ENCODE data around the gene HDAC4.

HDAC4 gene

DNA sequence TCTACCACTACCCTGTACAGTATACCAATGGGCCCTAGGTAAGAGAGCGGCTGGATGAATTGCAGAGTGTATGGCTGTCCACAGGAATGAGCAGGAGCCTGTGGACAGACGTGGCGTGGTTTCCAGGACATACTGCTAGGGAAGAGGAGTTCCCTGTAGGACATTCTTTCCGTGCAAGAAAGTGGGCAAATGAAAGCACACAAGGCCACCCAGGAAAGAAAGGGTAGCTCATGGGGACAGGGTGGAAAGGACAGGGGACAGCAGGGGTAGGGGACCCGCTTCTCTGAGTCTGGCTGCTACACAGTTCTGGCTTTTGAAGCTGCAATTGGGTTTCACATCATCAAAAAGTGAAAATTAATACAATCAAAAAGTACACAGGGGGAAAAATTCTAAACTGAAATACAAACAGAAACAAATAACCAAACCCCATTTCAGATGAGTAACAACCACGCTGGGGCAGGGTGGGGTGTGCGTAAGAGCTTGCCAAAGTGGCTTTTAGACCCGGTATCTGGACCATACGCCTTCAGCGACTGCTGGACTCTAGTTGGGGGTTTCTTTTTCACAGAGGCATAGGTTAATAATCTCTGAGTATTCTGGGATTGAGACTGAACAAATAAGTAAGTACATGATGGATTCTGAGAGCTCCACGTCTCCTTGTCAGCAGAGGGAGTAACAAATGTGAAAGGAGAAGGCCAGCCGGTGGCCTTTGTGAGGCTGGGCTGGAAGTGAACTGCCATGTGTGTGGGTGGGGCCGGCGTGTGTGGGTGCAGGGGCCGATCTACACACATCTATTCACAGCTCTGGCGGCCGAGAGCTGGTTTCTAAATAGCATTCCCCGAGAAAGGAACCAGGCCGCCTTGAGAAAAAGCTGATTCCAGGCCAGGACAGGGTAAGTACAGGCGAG lies 84.0 kb downstream of the HDAC4 start:
- intact Hi-C loops (cut with DNase I): no loop called here
- DNase-seq: peak in 6 of 10 donors; percentile 44 to 93 (median 71)

DNA sequence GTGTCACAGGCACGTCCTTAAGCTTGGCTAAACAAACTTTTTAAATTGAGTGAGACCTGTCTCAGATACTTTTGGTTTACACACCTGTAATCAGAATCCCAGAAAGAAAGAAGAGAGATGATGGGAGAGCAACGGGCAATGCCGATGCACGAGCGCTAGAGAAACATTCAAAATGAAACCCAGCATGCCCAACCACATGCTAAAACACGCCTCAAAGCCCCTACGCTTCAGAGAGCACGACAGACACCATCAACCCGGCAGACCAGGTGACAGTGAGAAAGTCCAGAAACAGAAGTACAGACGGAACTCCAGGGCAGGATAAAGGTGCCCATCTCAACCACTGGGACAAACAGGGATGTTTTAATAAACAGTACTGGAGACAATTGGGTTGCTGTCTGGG lies 85.5 kb downstream of the HDAC4 start:
- intact Hi-C loops (cut with DNase I): no loop called here
- DNase-seq: peak in 1 of 10 donors; percentile 33

DNA sequence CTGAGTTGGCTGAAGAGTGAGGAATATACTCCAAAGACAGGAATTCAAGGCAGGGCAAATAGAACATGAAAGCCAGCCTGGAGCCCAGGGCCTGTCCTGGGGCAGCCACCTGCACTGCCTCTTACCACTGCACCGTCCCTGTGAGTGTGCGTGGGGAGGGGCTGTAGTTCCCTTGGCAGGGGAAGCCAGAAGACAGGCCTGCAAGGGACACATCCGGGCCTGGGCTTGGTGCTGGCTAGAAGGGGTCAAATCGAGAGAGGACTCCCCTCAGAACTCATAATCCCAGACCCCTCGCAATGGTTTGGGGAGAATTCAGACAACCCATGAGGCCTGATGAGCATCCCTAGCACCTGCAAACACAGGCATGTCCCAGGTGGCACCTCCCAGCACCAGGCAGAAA lies 87.0 kb downstream of the HDAC4 start:
- DNase-seq: peak in 1 of 10 donors; percentile 44
- intact Hi-C loops (cut with DNase I): no loop called here

DNA sequence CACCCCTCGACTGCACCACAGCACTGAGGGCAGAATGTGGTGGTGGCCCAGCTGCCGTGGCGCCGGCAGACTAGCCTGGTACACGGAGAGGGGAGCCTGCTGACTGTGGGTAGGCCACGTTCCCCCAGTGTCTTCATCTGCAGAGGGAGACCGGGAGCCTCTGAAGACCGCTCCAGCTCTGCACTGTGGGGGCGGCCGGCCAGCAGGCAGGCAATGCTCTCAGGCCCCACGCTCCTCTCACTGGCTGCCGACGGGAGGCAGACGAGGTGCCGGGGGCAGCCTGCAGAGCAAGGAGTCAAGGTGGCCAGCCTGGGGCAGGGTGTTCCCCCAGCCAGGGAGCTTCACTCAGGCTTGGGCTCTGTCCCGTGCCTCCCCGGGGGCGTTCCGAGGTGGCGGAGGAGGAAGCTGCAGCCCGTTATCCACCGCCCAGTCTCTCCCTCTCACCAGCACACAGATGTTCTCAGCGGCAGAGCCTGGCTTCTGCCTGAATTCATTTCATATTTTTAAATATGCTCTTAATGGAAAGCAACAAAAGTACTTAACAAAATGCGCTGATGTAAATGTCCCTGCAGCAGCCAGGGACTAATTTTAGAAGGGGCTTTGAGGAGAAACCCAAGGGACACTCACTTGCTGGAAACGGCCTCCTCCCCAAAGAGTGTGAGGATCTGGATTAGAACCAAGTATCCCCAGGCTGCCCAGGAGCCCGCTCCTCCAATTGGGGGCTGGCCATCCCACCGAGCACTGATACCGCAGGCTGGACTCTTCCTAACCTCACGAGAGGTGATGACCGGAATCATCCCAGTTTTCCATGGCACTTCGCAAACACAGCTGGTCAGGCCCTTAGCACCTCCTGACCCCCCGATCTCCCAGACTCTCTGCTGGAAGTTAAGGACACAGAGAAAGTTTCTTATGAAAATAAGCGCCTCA lies 87.8 kb downstream of the HDAC4 start:
- DNase-seq: peak in 4 of 10 donors; percentile 44 to 88 (median 86)

DNA sequence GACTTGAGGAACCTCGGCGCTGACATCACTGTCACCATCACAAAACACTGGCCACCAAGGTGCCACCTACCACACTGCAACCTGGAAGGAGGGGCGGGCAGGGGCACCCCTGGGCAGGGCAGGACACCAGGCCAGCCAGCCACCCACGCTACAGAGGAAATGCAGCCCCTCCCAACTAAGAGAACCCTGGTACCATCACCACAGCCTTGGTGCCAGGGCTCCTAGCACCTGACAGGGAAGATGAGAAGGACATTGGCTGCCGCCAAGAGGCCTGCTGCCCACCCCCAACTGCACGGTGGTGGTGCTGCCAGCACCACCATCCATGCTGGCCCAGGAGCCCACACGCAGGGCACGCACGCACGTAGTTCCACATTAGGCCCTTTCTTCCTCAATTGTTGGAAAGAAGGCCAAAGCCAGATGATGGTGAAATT lies 88.7 kb downstream of the HDAC4 start:
- peak in 2 of 10 donors; percentile 60 to 66 for DNase-seq
- intact Hi-C loops (cut with DNase I): no loop called here

More for the DNA sequence above, 87.8 kb downstream of the HDAC4 start:
- intact Hi-C loops (cut with DNase I): no loop called here

DNA sequence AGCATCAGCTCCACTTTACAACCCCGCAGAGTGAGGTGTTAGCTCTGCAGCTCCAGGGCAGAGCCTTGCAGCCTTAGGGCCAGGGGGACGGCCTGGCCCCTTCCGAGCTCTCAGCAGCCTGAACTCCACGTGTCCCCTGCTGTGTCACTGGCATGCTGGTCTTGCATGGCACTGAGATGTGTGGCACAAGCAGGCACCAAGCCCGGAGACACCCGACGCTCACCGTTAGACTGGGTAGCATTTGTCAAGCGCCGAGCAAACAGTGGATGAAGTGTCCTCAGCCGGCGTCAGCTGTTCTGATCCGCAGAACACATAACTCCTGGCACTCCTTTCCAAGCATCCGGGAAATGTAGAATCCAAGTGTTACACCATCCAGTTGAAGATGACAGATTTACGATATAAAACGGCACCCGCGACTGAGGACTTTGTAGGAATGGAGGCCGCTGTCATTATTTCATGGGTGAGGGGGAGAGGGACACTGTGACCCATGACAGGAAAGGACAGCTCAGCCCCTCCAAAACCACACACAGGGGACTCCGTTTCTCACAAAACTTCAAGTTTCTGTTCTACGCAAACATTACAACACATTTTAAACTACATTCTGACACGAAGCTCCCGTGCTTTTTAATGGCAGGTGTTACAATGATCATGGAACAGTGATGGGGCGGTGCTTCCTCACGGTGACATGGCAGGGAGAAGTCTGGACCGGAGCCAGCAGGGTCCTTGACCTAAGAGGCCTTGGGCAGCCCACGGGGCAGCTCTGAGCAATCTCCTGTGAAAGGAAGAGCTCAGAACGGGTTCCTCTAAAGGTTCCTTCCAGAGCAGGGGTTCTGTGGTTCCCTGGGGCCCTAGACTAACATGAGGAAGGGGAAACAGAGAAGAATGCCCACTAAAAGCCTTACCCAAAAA lies 89.4 kb downstream of the HDAC4 start:
- peak in 6 of 10 donors; percentile 16 to 93 (median 69) for DNase-seq
- intact Hi-C loops (cut with DNase I): no loop called here

DNA sequence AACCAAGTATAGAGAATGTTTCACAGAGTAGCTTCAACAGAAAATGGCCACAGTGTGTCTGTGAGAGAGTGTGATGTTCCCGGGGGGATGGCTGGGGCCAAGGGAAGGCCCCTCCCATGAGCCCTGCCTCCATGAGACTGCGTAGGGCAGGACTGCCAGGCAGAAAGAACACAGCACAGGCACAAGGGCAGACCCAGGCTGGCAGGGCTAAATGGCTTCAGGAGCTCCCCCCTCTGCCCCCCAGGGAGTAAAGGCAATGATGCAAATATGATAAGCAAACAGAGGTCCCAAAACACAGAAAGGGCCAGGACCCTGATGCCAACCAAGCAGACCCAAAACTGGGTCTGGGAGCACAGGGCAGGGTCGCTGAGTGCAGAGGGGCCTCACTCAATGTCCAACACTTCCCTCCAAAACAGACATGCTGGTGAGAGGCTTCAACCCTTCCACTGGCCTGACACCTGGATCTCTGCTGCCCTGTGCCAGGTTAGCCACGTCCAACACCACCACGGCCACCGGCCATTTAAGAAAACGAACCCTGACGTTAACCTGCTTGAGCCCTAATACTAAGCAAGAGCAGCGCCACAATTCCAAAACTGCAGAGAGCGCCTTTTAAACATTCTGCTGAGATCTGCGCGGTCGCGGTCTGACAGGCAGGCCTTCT lies 90.3 kb downstream of the HDAC4 start:
- DNase-seq: peak in 5 of 10 donors; percentile 23 to 92 (median 64)
- intact Hi-C loops (cut with DNase I): no loop called here

DNA sequence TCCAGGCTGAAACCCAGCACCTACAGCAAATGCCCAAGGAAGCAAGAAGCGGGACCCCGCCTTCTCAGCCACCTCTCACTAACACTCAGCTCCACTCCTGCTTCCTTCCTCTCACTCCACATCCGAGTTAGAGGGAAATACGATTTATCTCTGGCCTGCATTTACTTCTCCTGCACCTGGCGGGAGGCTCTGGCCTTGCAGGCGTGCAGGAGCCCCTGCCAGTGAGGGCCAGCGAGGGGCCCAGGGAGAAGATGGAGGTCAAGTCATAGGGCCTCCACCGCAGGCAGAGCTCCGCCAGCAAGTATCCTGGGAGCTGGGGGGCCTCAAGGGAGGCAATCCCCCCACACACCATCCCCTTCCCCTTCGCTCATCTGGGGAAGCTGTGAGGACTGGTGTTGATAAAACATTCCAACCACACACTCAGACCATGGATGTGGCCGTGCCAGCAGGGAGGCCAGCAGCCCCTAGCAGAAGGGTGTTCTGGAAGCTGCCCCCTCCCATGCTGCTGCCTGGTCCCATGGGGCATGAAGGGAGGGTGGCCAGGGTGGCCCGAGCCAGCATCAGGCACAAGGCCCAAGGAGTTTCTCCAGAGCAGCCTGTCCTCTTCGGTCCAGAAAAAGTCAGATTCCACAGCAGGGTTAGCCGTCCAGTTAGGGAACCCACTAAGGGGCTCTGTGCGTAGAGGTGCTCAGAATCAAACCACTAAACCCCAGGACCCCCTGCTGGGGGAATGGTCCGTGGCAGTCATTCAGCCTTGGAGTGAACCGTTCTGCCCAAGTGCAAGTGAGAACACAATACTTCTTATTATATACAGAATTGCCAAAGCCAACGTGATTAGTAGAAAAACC lies 91.2 kb downstream of the HDAC4 start:
- intact Hi-C loops (cut with DNase I): no loop called here
- DNase-seq: peak in 5 of 10 donors; percentile 12 to 79 (median 59)

DNA sequence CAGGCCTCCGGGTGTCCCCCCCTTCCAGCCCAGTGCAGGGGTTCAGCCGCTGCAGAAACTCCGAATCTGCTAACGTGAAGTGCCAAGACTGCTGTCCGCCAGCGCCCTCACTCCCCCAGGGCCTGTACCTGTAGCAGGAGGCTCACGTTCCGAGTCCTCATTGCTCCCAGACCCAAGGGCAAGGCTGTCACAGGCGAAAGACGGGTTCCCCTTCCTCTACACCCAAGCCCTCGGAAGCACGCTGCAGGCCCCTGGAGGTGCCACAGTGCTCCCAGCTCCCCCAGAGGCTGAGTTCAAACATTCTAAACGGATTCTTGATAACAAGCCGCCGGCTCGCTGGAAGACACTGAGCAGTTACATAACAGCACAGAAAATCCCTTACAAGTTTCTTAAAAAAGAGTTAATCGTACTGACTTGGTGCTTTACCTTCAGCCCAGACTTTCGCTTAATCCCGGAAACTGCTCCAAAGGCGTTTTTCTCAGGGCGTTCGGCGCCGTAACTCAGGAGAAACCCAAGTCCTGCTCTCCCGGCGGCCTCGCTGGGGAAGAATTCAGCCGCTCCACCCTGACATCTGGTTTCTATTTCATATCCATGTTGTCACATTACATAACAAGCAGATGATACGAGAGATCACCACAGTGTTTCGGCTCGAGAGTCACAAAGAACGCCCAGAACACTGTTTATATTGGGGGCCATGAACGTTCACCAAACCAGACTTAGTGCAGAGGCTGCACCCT lies 92.0 kb downstream of the HDAC4 start:
- DNase-seq: peak in 5 of 10 donors; percentile 18 to 88 (median 84)
- intact Hi-C loops (cut with DNase I): no loop called here

DNA sequence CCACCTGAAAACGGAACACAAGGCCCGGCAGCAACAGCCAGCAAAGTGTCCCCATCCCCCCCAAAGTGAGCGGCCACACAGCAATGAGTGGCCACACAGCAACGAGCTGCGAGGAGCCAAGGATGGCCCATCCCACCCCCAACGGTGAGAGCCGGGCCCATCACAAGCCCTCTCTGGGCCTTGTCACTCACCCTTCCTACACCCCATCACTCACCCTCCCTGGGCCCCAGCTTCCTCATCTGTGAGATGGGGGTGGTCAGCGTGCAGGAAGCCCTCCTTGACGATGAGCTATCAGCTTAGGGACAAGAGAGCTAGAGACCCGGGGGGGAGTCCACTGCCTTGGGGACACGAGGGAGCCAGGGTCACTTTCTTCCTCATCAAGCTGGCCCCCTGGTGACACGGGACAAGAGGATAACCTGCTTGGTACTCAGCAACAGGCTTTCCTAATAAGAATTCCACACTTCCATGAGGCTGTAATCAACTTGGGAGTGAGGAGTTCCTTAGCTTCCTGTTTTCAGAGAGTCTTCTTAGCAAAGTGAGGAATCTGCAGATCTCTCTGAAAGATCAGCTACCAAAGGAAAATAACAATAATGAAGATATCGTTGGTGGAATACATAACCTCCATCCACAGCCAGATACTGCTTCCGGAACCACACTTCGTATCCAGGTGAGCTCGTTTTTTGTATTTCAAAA lies 92.8 kb downstream of the HDAC4 start:
- intact Hi-C loops (cut with DNase I): no loop called here
- peak in 4 of 10 donors; percentile 1 to 78 (median 58) for DNase-seq

DNA sequence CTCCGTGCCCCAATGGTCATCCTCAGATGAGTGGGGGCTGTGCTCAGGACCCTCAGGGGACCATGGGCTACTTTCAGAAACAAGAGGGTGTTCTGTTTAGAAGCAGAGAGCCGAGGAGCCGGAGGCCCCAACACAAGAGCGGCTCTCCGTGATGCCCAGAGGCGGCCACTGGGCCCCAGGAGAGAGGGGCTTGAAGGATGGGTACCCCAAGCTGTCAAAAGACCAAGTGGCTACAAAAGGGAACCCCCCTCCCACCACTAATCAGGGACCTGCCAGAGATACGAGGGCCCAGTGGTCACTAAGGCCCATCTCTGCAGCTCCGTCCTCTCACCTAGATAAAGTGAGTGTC lies 93.6 kb downstream of the HDAC4 start:
- intact Hi-C loops (cut with DNase I): no loop called here
- DNase-seq: peak in 1 of 10 donors; percentile 42

DNA sequence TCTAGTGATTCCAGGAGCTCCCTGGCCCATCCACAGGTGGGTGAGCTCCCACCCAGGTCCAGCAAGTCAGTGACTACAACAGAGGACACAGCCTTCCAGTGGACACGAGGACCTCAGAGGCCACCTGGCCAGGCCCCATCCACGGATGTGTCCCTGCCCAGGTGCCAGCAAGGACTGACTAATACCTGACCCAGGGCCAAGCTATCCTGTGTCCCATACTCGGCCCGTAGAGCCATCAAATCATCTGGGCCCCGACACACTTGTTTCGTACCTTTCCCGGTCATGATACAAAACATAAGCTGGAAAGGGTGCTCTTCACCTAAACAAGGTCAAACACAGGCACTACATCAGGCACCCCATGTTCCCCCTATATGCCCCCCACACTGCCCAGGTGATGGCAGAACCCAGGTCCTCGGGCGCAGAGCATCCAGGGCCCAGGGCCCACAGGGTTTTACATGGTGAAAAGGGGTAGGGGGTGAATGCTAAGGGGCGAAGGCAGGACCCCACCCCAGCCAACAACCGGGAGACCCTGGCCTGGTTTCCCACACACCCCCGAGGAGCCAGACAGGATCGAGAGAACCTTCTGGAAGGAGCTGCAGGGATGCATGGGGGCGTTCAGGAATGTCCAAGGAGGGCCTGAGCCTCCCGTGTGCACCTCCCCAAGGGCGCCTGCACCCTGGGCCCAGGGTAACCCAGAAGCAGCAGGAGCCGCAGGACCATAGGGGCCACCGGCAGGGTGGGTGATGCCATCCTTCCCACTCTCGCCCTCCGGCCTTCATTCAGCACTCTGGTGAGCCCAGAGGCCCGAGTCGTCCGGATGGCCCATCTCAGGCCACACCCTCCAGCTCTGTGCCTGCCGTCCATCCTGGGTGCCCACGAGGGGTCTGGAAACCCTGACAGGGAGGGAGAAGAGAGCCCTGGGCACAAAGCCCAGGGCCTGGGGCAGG lies 94.3 kb downstream of the HDAC4 start:
- intact Hi-C loops (cut with DNase I): no loop called here
- peak in 4 of 10 donors; percentile 13 to 76 (median 48) for DNase-seq

DNA sequence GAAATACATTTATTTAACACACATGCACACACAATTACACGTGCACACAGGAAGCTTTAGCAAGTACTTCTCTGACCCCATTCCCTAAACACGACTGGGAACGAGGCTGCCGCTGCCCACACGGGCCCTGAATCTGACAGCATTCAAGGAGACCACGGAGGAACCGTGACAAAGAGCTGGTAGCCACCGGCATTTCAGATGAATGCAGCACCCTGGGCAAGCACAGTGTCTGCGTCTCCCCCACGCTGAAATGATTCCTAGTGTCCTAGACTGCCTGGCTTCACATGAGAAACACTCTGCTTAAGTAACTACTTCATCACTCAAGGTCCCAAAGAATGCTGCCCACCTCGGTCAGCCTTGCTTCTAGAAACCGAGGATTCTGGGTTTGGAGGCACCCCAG lies 95.0 kb downstream of the HDAC4 start:
- intact Hi-C loops (cut with DNase I): no loop called here
- peak in 5 of 10 donors; percentile 4 to 85 (median 41) for DNase-seq

DNA sequence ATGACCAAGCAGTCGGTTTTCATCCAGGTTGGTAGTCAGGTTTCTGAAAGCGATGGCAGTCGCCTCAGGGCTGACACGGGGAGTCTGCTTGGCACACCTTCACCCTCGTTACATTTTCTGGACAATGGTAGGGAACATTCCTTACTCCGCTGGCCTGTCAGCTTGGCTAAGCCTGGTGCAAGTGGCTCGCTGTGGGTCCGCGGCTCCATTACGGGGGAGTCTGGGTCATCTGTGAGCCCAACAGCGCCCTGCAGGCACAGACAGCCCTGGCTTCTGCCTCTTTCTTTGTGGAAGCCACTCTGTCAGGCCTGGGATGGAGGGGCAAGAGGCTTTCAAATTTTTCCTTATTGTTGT lies 95.6 kb downstream of the HDAC4 start:
- intact Hi-C loops (cut with DNase I): no loop called here
- DNase-seq: peak in 4 of 10 donors; percentile 15 to 69 (median 50)

DNA sequence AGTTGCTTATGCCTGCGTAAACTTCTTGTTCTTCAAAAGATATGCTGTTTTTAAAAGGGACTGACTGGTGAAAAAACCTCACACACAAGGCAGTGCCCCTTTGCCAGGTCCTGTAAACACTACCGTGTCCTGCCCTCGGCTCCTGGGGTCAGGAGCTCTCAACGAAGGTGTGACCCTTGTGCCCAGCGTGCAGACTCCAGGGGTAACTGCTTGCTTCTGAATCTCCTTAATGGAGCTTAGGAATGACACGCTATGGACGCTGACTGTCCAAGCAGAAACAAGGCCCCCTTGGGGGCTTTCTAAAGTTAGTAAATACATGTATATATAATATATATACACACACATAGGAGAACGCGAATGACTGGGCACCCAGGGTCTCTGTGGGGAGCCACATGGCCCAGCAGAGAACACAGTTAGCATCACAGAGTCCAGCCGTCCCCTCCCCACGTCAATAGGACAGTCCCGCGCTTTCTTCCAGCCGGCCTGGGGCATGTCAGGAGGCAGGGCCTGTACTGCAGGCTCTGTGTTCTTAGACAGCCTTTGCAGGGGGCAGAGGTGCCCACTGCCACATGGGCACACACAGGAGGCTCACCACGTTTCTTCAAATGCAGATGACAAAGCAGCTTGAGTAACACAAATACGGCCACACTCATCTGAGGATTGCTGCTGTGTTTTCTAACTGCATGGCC lies 96.1 kb downstream of the HDAC4 start:
- DNase-seq: peak in 4 of 10 donors; percentile 19 to 85 (median 42)
- intact Hi-C loops (cut with DNase I): no loop called here
